DOHH2 (cell line): ENCODE results near the gene FANK1.
"Not testable (repeated sequence)": the region's sequence is repeated elsewhere in the genome, so short reads cannot be mapped to it uniquely, and the experiment has no call there.

Experiments used
- H3F3A ChIP-seq: fragments of 200-600 bp; sonication (generic), shearing (Covaris generic); 2 replicates; pipeline ENCODE4 v1.6.0; 2016; ENCODE audit warnings: antibody characterized with exemption, mild to moderate bottlenecking; ENCODE audit not compliant: control insufficient read depth, insufficient read depth
- H3K27ac ChIP-seq: fragments of 200-600 bp; sonication (generic); 2 replicates; pipeline ENCODE4 v1.5.1; 2014; ENCODE audit warnings: low read depth, mild to moderate bottlenecking, low read length, moderate library complexity
- H3K27me3 ChIP-seq: fragments of 200-600 bp; sonication (generic); 2 replicates; pipeline ENCODE4 v1.6.1; 2014; ENCODE audit warnings: mild to moderate bottlenecking, low read length, mixed read lengths; ENCODE audit not compliant: control insufficient read depth
- H3K36me3 ChIP-seq: fragments of 200-600 bp; sonication (generic); 2 replicates; pipeline ENCODE4 v1.6.1; 2014; ENCODE audit warnings: mild to moderate bottlenecking, low read length, moderate library complexity, mixed read lengths; ENCODE audit not compliant: control insufficient read depth
- H3K4me1 ChIP-seq: fragments of 200-600 bp; sonication (generic); 2 replicates; pipeline ENCODE4 v1.6.1; 2014; ENCODE audit warnings: mild to moderate bottlenecking, low read length, mixed read lengths; ENCODE audit not compliant: control insufficient read depth
- H3K4me2 ChIP-seq: fragments of 200-600 bp; sonication (generic); 2 replicates; pipeline ENCODE4 v1.6.0; 2014; ENCODE audit warnings: mild to moderate bottlenecking, low read length, moderate library complexity
- H3K4me3 ChIP-seq: fragments of 200-600 bp; sonication (generic); 2 replicates; pipeline ENCODE4 v1.5.1; 2014; ENCODE audit warnings: mild to moderate bottlenecking, low read length, mixed read lengths
- H3K79me2 ChIP-seq: fragments of 200-600 bp; sonication (generic); 2 replicates; pipeline ENCODE4 v1.6.1; 2014; ENCODE audit warnings: mild to moderate bottlenecking, low read length, mixed read lengths; ENCODE audit not compliant: control insufficient read depth
- H3K9me2 ChIP-seq: fragments of 200-600 bp; sonication (generic); replicated peaks from 2 replicates; pipeline ENCODE4 v1.6.1; 2014; ENCODE audit warnings: mild to moderate bottlenecking, low read length, mixed read lengths; ENCODE audit not compliant: control insufficient read depth
- H3K9me3 ChIP-seq: fragments of 200-600 bp; sonication (generic); 2 replicates; pipeline ENCODE4 v1.6.1; 2014; ENCODE audit warnings: antibody characterized with exemption, low read length, mixed read lengths; ENCODE audit not compliant: control insufficient read depth, insufficient read depth
- H4K20me1 ChIP-seq: fragments of 200-600 bp; sonication (generic); 2 replicates; pipeline ENCODE4 v1.6.0; 2014; ENCODE audit warnings: low read depth, mild to moderate bottlenecking, antibody characterized with exemption, low read length, moderate library complexity; ENCODE audit not compliant: control insufficient read depth, insufficient read depth
- EZH2phosphoT487 ChIP-seq: fragments of 200-600 bp; sonication (generic); IDR thresholded peaks from 2 replicates; pipeline ENCODE4 v1.6.1; 2017; ENCODE audit warnings: borderline replicate concordance, mild to moderate bottlenecking, antibody characterized with exemption, low read length, moderate library complexity, mixed read lengths
- TF ChIP-seq, protein P1 (sequence below): fragments of 200-600 bp; sonication (generic); IDR thresholded peaks from one replicate; pipeline ENCODE4 v1.5.1; 2014; ENCODE audit warnings: antibody characterized with exemption, mild to moderate bottlenecking, low read depth, low read length; ENCODE audit not compliant: poor library complexity, severe bottlenecking

Gene FANK1

DNA sequence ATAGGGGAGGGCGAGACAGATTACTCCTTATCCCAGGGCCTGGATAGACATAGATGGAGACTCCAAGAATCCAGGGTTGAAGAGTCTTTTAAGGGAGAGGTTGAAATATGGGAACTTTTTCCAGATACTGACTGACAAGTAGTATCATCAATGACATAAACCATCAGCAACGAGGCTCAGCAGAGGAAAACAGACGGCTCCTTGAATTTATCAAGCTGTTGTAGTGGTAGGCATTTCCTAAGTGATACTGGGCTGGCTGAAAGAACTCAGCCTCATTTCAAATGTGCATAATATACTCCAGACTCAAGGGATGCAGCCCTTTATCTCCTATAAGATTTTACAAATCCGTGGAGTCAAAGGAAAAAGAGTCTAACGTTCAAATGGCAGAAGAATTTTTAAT lies 150.5 kb downstream of the FANK1 start:
- Histone ChIP-seq H3K9me2 (no peaks in the 10 kb centered on the region), H3K27ac (no peak overlapping the region), H3K4me1 (peaks cover 7% of the 10 kb centered on the region), H4K20me1 (no peaks in the 10 kb centered on the region), H3K9me3 (no peaks in the 10 kb centered on the region), H3K27me3 (no peaks in the 10 kb centered on the region), H3K4me2 (no peak overlapping the region), H3K4me3 (no peak overlapping the region), H3F3A (no peaks in the 10 kb centered on the region), H3K36me3 (no peaks in the 10 kb centered on the region), H3K79me2 (no peaks in the 10 kb centered on the region)
- TF ChIP-seq EZH2phosphoT487 = no peak
- TF ChIP-seq, protein P1, sequence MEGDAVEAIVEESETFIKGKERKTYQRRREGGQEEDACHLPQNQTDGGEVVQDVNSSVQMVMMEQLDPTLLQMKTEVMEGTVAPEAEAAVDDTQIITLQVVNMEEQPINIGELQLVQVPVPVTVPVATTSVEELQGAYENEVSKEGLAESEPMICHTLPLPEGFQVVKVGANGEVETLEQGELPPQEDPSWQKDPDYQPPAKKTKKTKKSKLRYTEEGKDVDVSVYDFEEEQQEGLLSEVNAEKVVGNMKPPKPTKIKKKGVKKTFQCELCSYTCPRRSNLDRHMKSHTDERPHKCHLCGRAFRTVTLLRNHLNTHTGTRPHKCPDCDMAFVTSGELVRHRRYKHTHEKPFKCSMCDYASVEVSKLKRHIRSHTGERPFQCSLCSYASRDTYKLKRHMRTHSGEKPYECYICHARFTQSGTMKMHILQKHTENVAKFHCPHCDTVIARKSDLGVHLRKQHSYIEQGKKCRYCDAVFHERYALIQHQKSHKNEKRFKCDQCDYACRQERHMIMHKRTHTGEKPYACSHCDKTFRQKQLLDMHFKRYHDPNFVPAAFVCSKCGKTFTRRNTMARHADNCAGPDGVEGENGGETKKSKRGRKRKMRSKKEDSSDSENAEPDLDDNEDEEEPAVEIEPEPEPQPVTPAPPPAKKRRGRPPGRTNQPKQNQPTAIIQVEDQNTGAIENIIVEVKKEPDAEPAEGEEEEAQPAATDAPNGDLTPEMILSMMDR = no peak

DNA sequence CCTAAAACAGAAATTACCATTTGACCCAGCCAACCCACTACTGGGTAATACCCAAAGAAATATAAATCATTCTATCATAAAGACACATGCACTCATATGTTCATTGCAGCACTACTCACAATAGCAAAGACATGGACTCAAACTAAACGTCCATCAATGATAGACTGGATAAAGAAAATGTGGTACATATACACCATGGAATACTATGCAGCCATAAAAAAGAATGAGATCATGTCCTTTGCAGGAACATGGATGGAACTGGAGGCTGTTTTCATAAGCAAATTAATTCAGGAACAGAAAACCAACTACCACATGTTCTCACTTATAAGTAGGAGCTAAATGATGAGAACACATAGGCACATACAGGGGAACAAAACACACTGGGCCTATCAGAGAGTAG lies 151.4 kb downstream of the FANK1 start:
- not testable (repeated sequence) for H3K9me3 ChIP-seq, H3K4me1 ChIP-seq, H3K36me3 ChIP-seq, H3K9me2 ChIP-seq, H3K4me3 ChIP-seq, H3K27ac ChIP-seq, H3K4me2 ChIP-seq, H3K79me2 ChIP-seq, H3F3A ChIP-seq, H3K27me3 ChIP-seq, H4K20me1 ChIP-seq

DNA sequence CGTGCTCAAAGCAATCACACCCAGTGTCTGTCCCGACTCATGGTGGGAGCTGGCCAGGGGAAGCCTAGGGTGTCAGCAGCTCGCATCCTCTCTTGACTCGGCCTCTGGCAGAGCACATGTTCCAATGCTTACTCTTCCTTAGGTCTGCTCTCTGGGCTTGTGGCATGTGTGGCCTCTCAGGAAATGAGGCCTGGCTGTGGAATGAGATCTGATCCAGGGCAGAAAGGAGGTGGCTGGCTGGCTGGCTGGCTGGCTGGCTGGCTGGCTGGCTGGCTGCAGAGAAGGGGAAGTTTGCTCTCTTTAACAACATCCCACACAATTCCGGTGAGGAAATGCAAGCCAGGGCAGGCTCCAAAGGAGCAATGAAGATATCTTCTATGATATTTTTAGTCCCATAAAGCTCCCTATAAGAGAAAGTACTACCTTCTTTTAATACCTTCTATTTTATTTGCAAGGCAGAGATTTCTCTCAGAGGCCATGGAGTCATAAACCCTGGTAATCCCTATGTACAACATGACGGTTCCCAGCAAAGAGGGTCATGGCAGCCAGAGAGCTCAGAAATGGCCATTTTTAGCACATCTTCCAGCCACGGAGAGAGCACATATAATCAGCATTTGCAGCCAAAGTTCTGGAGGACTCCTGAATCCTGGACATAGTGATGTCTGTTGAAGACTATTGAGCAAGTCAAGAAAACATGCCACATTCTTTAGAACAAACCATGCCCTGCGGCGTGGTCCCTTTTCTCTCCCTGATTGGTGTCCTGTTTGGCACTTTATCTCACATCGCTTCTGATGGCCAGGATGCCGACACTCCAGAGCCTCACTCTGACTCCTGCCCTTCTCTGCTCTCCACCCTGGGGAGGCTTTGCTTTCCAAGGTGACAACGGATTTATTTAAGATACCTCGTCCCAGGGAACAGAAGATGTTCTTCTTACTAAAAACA lies 153.7 kb downstream of the FANK1 start:
- Histone ChIP-seq H3F3A (no peaks in the 10 kb centered on the region), H3K36me3 (no peaks in the 10 kb centered on the region)

DNA sequence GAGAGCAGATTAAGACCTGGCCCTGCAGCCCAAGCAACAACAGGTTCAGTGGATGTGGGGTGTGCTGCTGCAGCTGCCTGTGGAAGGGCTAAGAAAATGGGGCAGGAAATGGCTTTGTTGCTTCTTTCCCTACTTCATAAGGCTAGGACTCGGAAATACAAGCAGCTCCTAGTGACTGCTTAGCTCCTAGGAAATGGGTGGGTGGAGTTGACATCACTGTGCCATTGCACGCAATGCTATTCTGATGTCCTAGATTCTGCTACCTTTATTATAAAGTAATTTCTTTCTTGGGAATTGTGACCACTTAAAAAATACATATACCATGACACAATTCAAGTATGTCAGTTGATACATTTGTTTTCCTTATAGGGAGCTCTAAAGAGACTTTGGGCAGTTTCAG lies 155.8 kb downstream of the FANK1 start:
- Histone ChIP-seq H3K4me3 (no peak overlapping the region), H3K27me3 (no peaks in the 10 kb centered on the region), H3K4me1 (no peaks in the 10 kb centered on the region)

More for the DNA sequence above, 153.7 kb downstream of the FANK1 start:
- no peaks in the 10 kb centered on the region for H3K9me2 ChIP-seq
- H4K20me1 ChIP-seq = no peaks in the 10 kb centered on the region
- no peaks in the 10 kb centered on the region for H3K4me1 ChIP-seq
- H3K27me3 ChIP-seq = no peaks in the 10 kb centered on the region
- no peak overlapping the region for H3K27ac ChIP-seq
- TF ChIP-seq, protein P1 = no peak
- TF ChIP-seq EZH2phosphoT487 = no peak
- H3K4me3 ChIP-seq = no peak overlapping the region
- H3K4me2 ChIP-seq = no peak overlapping the region
- no peaks in the 10 kb centered on the region for H3K9me3 ChIP-seq
- no peaks in the 10 kb centered on the region for H3K79me2 ChIP-seq

More for the DNA sequence above, 155.8 kb downstream of the FANK1 start:
- Histone ChIP-seq H4K20me1 (no peaks in the 10 kb centered on the region), H3K36me3 (no peaks in the 10 kb centered on the region), H3K9me2 (no peaks in the 10 kb centered on the region), H3K27ac (no peak overlapping the region), H3K4me2 (no peak overlapping the region), H3K9me3 (no peaks in the 10 kb centered on the region), H3F3A (no peaks in the 10 kb centered on the region), H3K79me2 (no peaks in the 10 kb centered on the region)
- TF ChIP-seq, protein P1 = no peak
- TF ChIP-seq EZH2phosphoT487 = no peak
